LNCAP (cell line): ENCODE results near the gene OR52B6.

Source experiments
- TF ChIP-seq, protein P1 (sequence below): fragments of 450-650 bp; IDR thresholded peaks from 2 replicates; pipeline ENCODE4 v1.5.1; 2017; ENCODE audit warnings: mild to moderate bottlenecking

OR52B6 gene

DNA sequence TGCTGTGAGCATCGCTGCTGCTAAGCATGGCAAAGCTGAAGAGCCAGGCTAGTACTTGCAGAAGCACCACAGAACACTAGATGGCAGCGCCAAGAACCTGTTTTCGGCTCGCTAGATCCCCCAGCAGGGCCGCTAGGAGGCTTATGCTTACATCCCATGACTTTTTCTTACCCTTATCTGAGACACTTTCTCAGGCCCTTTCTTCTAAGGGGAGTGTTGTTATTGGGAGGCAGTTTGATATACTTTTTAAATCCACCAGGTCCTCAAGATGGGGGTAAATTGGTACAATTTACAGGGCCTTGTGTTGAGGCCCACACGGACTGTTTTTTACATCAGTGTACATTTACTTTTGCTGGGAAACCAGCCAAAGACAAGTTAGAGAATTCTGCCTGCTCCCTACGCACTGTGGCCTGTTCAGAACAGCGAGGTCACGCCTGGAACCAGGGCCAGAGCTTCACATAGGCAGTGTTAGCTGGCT lies 19.7 kb downstream of the OR52B6 start:
- TF ChIP-seq, protein P1, sequence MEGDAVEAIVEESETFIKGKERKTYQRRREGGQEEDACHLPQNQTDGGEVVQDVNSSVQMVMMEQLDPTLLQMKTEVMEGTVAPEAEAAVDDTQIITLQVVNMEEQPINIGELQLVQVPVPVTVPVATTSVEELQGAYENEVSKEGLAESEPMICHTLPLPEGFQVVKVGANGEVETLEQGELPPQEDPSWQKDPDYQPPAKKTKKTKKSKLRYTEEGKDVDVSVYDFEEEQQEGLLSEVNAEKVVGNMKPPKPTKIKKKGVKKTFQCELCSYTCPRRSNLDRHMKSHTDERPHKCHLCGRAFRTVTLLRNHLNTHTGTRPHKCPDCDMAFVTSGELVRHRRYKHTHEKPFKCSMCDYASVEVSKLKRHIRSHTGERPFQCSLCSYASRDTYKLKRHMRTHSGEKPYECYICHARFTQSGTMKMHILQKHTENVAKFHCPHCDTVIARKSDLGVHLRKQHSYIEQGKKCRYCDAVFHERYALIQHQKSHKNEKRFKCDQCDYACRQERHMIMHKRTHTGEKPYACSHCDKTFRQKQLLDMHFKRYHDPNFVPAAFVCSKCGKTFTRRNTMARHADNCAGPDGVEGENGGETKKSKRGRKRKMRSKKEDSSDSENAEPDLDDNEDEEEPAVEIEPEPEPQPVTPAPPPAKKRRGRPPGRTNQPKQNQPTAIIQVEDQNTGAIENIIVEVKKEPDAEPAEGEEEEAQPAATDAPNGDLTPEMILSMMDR, result peak; percentile 82

DNA sequence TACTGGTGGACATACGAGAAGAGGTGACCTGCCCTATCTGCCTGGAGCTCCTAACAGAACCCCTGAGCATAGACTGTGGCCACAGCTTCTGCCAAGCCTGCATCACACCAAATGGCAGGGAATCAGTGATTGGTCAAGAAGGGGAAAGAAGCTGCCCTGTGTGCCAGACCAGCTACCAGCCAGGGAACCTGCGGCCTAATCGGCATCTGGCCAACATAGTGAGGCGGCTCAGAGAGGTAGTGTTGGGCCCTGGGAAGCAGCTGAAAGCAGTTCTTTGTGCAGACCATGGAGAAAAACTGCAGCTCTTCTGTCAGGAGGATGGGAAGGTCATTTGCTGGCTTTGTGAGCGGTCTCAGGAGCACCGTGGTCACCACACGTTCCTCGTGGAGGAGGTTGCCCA lies 22.6 kb downstream of the OR52B6 start:
- TF ChIP-seq, protein P1, result no peak

DNA sequence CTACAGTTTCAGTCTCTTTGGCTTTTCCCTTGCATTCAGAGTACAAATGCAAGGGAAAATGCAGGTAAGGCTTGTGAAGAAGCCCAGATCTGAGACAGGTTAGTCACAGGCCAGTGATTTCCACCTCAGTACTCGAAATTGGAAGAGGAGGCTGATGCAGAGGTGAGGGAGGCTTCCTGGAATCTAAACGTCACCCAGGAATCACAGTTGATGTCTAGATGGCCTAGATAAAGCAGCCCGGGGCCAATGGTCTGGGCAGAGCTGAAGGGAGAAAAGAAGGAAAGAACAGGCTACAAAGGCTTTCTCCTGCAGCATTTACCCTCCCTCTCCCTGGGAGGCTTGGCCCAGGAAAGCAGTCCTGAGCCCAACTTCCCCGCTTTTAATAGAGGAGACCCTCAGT lies 24.2 kb downstream of the OR52B6 start:
- TF ChIP-seq, protein P1, result no peak

DNA sequence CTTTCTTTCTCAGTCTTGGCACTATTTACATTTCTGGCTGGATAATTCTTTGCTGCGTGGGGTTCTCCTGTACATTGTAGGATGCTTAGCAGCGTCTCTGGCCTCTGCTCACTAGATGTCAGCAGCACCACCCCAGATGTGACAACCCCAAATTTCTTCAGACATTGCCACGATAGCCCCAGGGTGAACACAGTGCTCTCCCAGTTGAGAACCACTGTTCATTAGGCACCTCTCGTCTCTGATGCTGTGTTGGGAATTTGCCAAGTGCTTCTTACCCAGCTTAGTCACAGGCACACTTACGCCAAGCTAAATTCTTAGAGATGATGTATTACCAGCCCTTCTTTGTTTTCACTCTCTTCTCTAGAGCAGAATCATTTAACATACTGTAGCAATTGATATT lies 25.2 kb downstream of the OR52B6 start:
- TF ChIP-seq, protein P1, result no peak

DNA sequence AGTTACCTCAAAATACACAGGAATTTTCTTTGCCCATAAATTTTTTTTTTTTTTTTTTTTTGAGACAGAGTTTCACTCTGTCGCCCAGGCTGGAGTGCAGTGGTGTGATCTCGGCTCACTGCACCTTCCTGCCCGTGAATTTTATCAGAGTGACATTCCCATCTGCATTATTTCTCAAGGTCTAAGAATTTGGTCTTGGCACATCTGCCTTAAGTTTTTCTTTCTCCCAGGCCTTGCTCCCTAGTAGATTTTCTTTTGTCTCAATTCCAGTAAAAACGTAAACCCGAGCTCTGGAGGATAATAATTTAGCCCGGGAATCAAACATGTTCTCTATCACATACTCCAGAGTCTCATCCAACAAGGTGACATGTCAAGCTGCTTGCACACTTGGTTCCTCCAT lies 28.1 kb downstream of the OR52B6 start:
- TF ChIP-seq, protein P1, result no peak

DNA sequence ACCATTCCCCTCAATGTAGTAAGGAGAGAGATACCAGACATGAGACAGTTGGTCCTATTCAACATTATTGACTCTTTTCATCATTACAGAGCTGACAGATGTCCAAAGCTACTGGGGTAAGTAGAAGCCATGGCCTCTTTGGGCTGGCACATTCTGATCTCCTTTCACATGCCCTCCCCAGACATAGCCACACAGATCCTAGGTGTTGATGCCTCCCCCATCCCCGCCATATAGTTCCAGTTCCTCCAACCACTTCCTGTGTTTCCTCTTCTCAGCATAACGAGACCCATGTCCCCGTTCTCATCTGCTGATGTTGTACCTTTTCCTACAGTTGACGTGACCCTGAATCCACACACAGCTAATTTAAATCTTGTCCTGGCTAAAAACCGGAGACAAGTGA lies 29.8 kb downstream of the OR52B6 start:
- TF ChIP-seq, protein P1, result no peak

DNA sequence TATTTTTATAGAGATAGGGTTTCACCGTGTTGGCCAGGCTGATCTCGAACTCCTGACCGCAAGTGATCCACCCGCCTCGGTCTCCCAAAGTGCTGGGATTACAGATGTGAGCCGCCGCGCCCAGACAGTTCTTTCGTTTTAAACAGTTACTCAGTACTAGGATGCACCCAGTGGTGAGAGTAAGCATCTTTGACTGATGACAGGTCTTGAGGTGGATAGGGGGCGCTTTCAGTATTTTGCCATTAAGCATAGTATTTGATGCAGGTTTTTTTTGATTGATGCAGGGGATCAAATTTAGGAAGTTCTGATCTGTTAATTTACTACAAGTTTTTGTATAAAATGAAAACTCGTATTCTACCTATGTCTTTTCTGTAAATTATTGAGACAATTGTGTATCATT lies 30.9 kb downstream of the OR52B6 start:
- TF ChIP-seq, protein P1, result no peak

DNA sequence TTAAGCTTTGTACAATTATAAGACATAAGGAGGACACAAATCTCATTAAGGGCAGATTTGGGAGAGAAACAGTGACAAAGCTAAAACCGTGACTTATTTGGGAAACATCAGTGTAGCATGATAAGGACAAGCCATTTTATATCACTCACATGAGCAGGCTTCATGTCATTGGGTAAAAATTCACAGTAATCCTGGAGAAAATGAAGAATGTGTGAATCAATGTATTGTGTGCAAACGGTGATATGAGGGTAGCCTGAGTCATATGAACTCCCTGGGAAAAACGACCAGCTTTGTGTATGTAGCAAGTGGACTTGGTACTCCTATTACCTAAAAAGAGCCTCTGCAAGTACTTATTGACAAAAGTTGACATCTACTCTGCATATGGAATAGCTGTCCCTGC lies 38.1 kb downstream of the OR52B6 start:
- TF ChIP-seq, protein P1, result no peak
